ENCODE results near the gene COL24A1. TPM values are rescaled to one million over a fixed set of nuclear protein-coding genes. Genes with fewer than 3 reads are reported as not detected.

Gene COL24A1
- total RNA-seq, 1 donor, result 3.9 TPM

- no peak for DNase-seq (ENCODE audit: low read depth)
- H3K4me3 ChIP-seq (ENCODE audit: low read depth, low read length), result no peak overlapping the region
- TF ChIP-seq, protein P1, sequence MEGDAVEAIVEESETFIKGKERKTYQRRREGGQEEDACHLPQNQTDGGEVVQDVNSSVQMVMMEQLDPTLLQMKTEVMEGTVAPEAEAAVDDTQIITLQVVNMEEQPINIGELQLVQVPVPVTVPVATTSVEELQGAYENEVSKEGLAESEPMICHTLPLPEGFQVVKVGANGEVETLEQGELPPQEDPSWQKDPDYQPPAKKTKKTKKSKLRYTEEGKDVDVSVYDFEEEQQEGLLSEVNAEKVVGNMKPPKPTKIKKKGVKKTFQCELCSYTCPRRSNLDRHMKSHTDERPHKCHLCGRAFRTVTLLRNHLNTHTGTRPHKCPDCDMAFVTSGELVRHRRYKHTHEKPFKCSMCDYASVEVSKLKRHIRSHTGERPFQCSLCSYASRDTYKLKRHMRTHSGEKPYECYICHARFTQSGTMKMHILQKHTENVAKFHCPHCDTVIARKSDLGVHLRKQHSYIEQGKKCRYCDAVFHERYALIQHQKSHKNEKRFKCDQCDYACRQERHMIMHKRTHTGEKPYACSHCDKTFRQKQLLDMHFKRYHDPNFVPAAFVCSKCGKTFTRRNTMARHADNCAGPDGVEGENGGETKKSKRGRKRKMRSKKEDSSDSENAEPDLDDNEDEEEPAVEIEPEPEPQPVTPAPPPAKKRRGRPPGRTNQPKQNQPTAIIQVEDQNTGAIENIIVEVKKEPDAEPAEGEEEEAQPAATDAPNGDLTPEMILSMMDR (IDR thresholded peaks at IDR 0.05; ENCODE audit: insufficient read depth, low read depth, low read length), result no peak
Observed at GRCh38 chr1:85681087-85681486, 475.5 kb downstream of the COL24A1 start.

Small RNA genes lying within 50 kb of the gene (small RNA-seq; reads per million reads assigned to genes)
- not detected for gene RNA5SP51

Other genes with a start within 250 kb of the COL24A1 start
- 40.3 and 44.5 TPM in 2 replicates for gene ODF2L, start 239.6 kb upstream of the COL24A1 start, total RNA-seq